GM19328 (cell line): ENCODE results near the gene PRDM5.
A peak's percentile ranks its signal among the peaks of the same experiment; 100 is the strongest.
"Not testable (repeated sequence)": the region's sequence is repeated elsewhere in the genome, so short reads cannot be mapped to it uniquely, and the experiment has no call there.

Experiments used
- ATAC-seq: cut with Tn5 transposase; IDR thresholded peaks from one replicate; pipeline ENCODE4 v1.9.1; 2021; ENCODE audit warnings: mild to moderate bottlenecking, moderate library complexity; ENCODE audit not compliant: unreplicated experiment

The PRDM5 gene

GRCh38 chr4:120761070-120761469 is 161.5 kb downstream of the PRDM5 start:
- no peak for ATAC-seq

DNA sequence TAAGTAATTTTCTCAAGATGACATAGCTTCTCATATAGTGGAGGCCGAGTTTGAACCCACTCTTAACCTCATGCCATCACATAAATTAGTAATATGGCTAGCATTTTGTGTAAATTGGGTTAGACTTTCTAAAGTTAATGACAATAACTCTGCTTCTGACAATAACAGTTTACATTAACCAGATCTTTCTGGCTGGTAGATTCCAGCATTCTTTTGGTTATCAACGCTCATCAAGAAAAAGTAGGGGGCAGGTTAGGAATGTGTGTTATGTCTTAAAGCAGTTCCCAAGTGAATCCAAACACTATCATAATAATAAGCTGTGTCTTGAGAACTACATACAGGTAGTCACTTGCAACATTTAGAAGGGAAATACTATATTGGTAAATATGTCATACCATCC is 162.5 kb downstream of the PRDM5 start:
- ATAC-seq = no peak

DNA sequence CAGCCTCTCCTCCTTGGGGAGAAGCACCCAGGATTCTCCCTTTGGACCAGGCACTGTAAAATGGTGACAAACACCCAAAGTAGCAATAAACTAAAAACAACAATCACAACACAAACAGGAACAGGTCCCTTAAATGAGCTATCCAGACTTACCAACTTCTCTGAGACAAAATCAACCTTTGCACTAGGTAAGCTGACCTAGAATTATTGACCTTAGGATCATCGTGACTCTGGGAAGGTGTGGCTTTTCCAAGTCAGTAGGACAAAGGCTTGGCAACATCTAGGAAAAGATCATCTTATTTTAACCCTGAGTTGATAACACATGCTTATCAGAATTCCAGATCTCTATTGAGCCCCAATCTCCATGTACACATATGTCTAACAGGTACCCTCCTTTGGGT is 166.7 kb downstream of the PRDM5 start:
- no peak for ATAC-seq

DNA sequence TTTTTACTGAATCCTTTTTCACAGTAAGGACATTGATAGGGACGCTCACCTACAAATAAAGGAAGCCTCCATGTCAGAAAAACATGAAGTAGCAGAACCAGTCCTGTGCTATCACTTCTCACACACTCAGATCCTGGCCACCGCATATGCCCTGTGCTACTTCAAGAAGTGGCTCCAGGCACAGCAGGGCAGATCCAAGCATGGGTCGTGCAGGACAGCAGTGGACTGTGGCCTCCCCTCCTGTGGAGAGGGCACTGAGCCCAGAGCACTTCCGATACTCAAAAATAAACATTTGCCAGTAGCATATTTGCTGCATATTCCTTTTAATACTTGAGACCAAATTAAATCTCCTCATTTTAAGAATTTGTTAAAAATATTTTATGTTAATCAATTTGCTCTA is 167.9 kb downstream of the PRDM5 start:
- no peak for ATAC-seq

DNA sequence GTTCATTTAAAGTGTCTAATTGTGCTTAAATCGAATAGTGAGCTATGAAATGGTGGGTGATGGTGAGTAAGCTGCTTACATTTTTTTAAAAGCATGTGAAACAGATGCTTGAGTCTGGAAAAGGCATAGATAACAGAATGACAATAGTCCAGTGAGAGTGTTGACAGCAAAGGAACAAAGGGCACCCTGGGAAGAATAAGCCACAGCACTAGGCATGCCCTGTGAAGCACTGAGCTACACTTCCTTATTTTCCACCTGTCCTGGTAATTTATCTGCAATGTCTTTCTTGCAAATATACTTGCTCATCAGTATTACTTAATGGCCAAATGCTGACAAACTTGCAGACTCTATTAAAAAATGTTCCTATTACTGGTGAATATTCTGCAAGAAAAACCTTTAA is 168.7 kb downstream of the PRDM5 start:
- no peak for ATAC-seq

DNA sequence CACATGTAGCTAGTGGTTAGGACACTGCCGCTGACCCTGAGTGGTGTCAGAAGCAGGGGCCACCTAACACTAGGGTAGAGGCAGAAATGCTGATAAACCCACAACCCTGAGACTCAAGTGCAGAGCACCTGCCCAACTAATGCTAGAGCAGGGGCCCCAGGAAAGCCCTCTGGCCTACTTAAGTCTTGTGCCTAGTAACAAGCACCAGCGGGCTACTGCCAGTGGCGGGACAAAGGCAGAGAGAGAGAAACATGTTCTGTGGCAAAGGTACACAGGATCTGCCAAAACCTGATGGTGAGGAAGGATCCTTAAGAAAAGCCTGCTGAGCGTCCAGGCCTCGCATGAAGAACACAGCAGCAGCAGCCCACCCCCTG is 172.4 kb downstream of the PRDM5 start:
- ATAC-seq = no peak

- peak; percentile 99 for ATAC-seq
These were observed 172.9 kb downstream of the PRDM5 start for GRCh38 chr4:120749445-120750151.

GRCh38 chr4:120741636-120742035 is 180.9 kb downstream of the PRDM5 start:
- not testable (repeated sequence) for ATAC-seq

DNA sequence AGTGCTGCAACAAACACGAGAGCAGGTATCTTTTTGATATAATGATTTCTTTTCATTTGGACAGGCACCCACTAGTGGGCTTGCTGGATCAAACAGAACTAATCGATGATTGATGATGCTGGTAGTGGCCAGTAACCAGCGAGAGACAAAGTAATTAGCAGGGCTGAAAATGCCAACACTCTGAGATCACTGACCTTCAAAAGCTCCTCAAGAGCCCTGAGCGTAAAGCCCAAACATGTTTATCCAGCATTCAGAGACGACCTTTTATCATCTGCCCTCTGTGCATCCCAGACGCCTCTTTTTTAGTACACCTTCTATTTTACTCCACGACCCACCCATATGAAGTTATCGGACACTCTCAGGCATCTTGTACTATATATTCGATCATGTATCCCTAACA is 186.2 kb downstream of the PRDM5 start:
- no peak for ATAC-seq

DNA sequence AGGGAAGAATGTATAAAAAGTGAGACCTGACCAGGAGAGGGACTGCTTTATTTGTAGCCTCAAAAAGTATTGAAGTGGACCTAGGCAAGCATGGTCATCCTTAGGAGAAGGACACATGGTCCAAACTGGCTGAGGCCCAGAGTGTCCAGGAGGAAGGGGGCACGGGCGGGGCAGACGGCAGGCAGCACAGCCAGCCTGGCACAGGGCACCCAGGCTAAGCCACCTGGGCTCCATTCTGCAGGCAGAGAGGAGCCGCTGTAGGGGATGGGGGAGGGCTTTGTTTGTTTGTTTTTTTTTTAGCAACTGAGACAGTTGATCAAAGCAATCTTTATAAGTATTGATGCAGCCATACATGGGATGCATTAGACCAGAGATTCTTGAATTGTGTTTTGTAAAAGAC is 188.6 kb downstream of the PRDM5 start:
- ATAC-seq = no peak

- ATAC-seq = no peak
These were observed 189.5 kb downstream of the PRDM5 start for GRCh38 chr4:120733054-120733453.

- no peak for ATAC-seq
These were observed 191.0 kb downstream of the PRDM5 start for GRCh38 chr4:120731561-120731960.

DNA sequence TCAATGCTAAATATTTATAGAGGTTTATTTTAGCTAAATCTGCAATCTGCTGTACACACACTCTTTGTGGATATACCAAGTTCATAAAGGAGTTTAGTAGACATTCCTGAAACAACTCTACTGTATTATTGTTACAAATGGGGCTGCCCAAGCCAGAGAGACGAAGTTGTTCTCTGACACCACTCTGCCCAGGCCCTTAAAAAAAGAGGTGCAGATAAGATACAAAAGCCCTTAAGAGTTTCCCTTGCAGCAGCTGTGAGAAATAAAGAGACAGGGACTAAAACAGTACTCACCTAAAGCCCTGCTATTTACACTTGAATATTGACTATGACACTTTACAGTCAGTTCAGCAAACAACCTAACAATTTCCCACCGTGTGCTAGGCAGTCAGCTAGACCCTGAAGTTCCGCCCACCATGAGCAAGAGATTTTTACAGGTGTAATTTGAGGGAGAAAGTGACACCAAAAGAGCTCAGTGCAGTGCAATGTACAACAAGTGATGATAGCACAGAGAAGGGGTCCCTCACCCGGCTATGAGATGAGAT is 191.7 kb downstream of the PRDM5 start:
- no peak for ATAC-seq

GRCh38 chr4:120728892-120729675 is 193.4 kb downstream of the PRDM5 start:
- ATAC-seq = no peak

DNA sequence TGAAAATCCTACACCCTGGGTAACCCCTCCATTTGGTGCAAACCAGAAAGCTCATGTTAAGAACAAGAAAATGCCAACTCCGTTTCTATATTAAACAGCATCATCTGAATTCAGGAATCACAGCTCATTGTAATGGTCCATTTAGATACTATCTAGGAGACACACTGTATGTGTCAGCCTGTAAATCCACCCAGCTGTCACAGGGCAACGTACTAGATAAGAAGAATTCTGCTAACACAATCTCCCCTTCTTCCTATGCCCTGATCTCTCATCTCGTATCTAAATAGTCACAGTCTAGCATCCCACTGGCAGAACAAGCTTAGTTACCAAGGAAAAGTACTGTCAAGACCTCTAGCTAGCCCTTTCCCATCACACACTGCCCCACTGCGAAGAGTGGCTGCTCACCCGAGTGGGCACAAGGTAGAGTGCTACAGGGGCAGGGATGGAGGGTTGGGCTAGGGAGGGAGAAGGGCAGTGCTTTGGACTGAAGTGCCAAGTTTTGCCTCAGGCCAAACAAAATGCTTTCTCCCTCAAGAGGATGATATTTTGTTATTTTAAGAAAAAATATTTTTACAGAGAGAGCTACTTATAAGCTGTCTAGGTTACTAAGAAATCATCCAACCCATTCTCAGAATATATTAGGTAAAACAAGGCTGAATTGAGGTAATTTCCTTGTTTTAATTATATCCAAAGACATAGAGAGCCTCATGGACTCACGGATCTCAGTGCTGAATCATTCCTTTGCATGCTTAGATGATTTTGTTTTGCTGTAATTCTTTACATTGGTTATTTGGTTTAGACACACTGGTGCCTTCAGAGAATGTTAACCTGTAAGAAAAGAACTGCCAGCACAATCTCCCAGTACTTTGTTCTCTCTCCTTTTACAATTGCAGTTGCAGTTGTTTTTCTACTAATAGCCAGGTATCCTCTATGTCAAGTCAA is 196.6 kb downstream of the PRDM5 start:
- no peak for ATAC-seq

GRCh38 chr4:120724656-120725055 is 197.9 kb downstream of the PRDM5 start:
- no peak for ATAC-seq

GRCh38 chr4:120723986-120724385 is 198.5 kb downstream of the PRDM5 start:
- no peak for ATAC-seq

- no peak for ATAC-seq
These were observed 199.4 kb downstream of the PRDM5 start for GRCh38 chr4:120723105-120723504.

GRCh38 chr4:120722655-120723054 is 199.9 kb downstream of the PRDM5 start:
- ATAC-seq = no peak

DNA sequence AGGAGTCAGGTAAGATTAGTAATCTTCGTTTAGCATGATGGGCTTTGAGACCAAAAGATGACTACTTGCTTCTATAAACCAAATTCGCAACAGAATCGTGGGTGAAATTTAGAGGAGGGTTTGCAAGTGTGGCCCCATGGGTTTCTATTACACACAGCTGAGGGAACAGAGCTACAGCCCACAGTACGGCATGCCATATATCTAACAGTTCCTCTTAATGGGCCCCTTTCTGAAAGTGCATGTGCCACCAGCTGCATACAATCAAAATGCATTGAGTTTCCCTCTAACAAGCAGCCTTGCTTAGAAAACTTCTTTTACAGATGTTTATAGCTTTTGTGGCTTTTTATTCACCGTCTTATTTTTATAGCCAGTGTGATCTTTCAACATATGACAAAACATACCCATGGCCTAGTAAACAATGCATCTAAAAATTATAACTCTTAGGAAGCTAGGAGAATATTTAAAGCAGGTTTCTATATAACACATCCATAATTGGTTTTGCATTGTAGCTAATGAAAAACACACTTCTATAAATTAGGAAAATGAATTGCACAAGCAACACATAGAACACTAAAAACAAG is 202.1 kb downstream of the PRDM5 start:
- ATAC-seq = no peak
